Nephron progenitor cell (in vitro differentiated cells): ENCODE data around the gene UNC93B1.

Source experiments
- DNase-seq: peaks from one replicate; pipeline ENCODE4 v3.0.0; 2021
- H3K27ac Mint-ChIP-seq: 2 replicates; pipeline ENCODE4 v1.8.0; 2021; ENCODE audit warnings: mild to moderate bottlenecking, moderate library complexity, mixed read lengths
- H3K27me3 Mint-ChIP-seq: 2 replicates; pipeline ENCODE4 v1.8.0; 2021; ENCODE audit warnings: mild to moderate bottlenecking, low read depth, mixed read lengths; ENCODE audit not compliant: poor library complexity
- H3K36me3 Mint-ChIP-seq: 2 replicates; pipeline ENCODE4 v1.8.0; 2021; ENCODE audit warnings: low read depth, mixed read lengths
- H3K4me1 Mint-ChIP-seq: 2 replicates; pipeline ENCODE4 v1.8.0; 2021; ENCODE audit warnings: mixed read lengths
- H3K4me3 Mint-ChIP-seq: 2 replicates; pipeline ENCODE4 v1.8.0; 2021; ENCODE audit warnings: mild to moderate bottlenecking, moderate library complexity, mixed read lengths
- H3K9me3 Mint-ChIP-seq: 2 replicates; pipeline ENCODE4 v1.8.0; 2021; ENCODE audit warnings: mild to moderate bottlenecking, moderate library complexity, mixed read lengths
- TF ChIP-seq, protein P1 (sequence below): fragments of 200-600 bp; sonication (generic); IDR thresholded peaks from 2 replicates; pipeline ENCODE4 v1.5.0; 2021; ENCODE audit warnings: antibody characterized with exemption

Gene UNC93B1

DNA sequence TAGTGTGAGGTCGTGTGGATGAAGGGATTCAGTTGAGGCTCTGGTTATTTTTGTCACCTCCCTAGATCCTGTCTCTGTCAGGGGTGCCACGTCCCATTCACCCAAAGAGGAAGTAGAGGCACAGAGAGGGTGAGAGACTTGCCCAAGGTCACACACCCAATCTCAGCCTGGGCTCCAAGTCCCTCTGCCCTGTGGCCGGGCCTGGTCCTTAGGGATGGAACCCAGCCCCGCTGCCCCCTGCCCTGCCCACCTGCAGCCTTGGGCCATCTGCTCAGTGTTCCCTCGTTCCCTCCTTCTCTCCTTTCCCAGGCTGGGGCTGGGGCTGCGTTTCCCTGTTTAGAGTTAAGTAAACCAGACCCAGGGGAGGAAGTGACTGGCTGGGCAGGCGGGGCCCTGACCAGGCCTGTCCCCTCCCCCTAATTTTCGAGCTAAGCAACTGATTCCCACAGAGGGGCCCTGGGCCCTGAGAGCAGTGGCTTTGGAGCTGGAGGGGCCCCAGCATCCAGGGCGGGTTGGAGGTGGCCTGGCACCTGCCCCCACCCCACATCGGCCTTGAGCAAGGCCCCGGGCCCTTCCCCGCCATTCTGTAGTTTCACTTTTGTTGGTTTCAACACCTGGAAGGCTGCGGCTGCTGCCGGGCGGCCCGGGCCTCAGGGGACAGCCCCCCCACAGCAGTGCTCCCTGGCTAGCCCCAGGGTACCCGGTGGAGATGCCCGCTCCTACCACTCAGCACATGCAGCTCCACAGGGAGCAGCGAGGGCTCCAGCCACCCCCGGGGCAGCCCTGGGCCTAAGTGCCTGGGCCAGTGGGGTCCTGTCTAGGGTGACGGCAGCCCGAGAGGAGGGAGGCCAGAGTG lies 36.4 kb upstream of the UNC93B1 start:
- H3K9me3 Mint-ChIP-seq = no peaks in the 10 kb centered on the region
- peak; percentile 52 for DNase-seq
- no peaks in the 10 kb centered on the region for H3K27me3 Mint-ChIP-seq
- peaks cover 21% of the 10 kb centered on the region for H3K4me1 Mint-ChIP-seq
- H3K27ac Mint-ChIP-seq = peak overlapping the region; percentile 90
- no peaks in the 10 kb centered on the region for H3K36me3 Mint-ChIP-seq
- TF ChIP-seq, protein P1, sequence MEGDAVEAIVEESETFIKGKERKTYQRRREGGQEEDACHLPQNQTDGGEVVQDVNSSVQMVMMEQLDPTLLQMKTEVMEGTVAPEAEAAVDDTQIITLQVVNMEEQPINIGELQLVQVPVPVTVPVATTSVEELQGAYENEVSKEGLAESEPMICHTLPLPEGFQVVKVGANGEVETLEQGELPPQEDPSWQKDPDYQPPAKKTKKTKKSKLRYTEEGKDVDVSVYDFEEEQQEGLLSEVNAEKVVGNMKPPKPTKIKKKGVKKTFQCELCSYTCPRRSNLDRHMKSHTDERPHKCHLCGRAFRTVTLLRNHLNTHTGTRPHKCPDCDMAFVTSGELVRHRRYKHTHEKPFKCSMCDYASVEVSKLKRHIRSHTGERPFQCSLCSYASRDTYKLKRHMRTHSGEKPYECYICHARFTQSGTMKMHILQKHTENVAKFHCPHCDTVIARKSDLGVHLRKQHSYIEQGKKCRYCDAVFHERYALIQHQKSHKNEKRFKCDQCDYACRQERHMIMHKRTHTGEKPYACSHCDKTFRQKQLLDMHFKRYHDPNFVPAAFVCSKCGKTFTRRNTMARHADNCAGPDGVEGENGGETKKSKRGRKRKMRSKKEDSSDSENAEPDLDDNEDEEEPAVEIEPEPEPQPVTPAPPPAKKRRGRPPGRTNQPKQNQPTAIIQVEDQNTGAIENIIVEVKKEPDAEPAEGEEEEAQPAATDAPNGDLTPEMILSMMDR = no peak
- peak overlapping the region; percentile 36 for H3K4me3 Mint-ChIP-seq

DNA sequence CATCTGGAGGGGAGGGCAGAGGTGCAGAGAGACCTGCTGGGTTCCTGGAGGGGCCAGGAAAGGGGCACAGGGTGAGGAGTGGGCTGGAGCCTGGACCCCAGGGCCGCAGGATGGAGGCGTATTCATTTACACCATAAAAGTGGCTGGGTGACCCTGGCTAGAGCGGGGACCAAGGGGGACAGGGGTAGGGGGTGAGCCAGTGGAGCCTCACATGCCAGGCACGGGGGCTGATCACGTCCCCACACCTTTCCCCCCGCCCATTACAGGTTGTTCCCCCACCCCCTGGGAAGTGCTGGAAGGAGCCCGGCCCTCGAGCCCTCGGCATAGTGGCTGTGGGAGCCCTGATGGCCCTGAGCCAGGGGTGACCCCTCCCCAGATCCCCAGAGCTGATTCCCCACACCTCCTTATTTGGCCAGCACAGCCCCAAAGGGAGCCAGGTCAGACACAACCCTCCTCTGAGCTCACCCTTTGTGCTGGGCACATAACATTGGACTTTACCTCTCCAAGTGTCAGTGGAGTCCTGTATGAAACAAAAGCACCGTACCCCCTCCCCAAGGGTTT lies 35.7 kb upstream of the UNC93B1 start:
- Mint-ChIP-seq H3K4me1 (peaks cover 21% of the 10 kb centered on the region), H3K27ac (peak overlapping the region; percentile 90), H3K9me3 (no peaks in the 10 kb centered on the region), H3K4me3 (peak overlapping the region; percentile 36), H3K36me3 (no peaks in the 10 kb centered on the region), H3K27me3 (no peaks in the 10 kb centered on the region)
- TF ChIP-seq, protein P1 = no peak
- no peak for DNase-seq

- Mint-ChIP-seq H3K27me3 (no peaks in the 10 kb centered on the region), H3K36me3 (peaks cover 1% of the 10 kb centered on the region), H3K27ac (peak within 1 kb of the TSS; percentile 90), H3K4me3 (peak within 1 kb of the TSS; percentile 36), H3K9me3 (no peaks in the 10 kb centered on the region), H3K4me1 (peaks cover 17% of the 10 kb centered on the region)
- peak; percentile 61 for DNase-seq
- TF ChIP-seq, protein P1 = no peak
Measured at GRCh38 chr11:68038718-68039525, 35.0 kb upstream of the UNC93B1 start, which contains the start of gene TCIRG1. Gene TCIRG1 (plus strand): TSS chr11:68039025. CDS start chr11:68041272, 2,247 bp downstream.

DNA sequence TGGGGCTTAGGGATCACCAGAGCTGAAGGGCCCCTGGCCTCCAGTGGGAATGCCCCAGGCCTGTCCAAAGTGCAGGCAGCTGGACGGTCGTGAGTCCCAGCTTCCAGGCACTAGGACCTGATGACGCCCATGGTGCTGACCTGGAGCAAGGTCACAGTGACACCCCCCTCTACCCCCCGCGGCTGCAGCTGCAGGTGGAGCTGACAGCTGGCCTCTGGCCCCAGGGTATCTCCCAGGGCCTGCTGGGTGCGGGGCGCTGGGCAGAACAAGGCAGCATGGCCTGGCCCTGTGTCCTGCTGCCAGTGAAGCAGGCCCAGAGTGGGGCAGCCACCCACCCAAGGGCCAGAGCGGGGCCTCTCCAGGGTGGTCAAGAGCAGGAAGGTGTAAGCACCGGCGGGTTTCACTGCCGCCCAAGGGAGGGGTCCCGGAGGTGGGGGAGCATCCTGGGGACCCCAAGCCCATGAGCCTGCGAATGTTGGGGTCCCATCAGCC lies 34.4 kb upstream of the UNC93B1 start:
- Mint-ChIP-seq H3K4me1 (peaks cover 17% of the 10 kb centered on the region), H3K4me3 (no peak overlapping the region), H3K27me3 (no peaks in the 10 kb centered on the region), H3K27ac (no peak overlapping the region), H3K9me3 (no peaks in the 10 kb centered on the region), H3K36me3 (peaks cover 6% of the 10 kb centered on the region)
- TF ChIP-seq, protein P1 = no peak
- DNase-seq = no peak

DNA sequence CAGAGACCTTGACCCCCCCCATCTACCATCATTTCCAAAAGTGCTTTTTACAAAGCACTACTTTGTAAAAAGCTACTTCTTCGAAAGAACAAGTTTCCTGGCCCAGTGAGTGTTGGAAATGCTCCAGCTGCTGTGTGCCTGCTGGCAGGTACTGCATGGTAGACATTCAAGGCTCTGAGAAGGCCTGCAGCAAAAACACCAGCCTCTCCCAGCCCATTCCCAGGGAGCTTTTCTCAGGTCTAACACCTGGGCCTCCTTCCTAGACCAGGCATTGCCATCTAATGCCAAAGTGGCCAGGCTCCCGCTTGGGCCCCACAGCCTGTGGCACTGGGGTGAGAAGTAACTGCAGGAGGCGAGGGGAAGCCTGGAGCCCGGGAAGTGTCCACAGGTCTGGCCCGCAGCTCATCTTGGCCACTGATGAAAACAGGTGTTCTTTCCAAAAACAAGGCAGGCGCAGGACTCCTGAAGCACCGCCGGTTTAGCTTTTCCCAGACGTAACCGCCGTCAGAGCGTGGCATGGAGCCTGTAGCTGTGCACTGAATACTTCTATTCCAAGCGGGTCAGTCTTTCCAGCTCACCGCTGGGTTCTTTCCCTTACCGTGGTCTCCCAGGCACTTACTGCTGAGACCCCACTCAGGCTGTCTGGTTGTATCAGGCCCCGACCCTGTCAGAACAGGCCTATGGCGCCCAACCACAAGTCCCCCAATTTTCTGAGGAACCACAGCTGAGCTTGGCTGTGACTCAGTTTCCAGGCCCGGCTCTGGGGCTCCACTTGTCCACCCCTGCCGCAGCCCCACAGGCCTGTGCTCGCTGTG lies 33.7 kb upstream of the UNC93B1 start:
- no peak overlapping the region for H3K4me3 Mint-ChIP-seq
- H3K36me3 Mint-ChIP-seq = peaks cover 6% of the 10 kb centered on the region
- DNase-seq = no peak
- H3K27ac Mint-ChIP-seq = no peak overlapping the region
- H3K9me3 Mint-ChIP-seq = no peaks in the 10 kb centered on the region
- H3K27me3 Mint-ChIP-seq = no peaks in the 10 kb centered on the region
- peaks cover 17% of the 10 kb centered on the region for H3K4me1 Mint-ChIP-seq
- TF ChIP-seq, protein P1 = no peak
